H1 (cell line): Measurements from ENCODE around the gene SEC14L5. TPM values are rescaled to one million over a fixed set of nuclear protein-coding genes. Genes with fewer than 3 reads are reported as not detected.

ENCODE experiments used
- CTCF ChIA-PET: fragments of 300-600 bp; sonication (Branson Sonifier 250); formaldehyde crosslinking; loops from one replicate; lab custom pipeline; 2021; ENCODE audit not compliant: partially characterized antibody; lab: Charles Lee
- POLR2A ChIA-PET: fragments of 300-600 bp; sonication (Branson Sonifier 250); formaldehyde crosslinking; loops from one replicate; lab custom pipeline; 2021; ENCODE audit warnings: inconsistent platforms; ENCODE audit not compliant: partially characterized antibody; lab: Charles Lee
- DNase-seq, 2 experiments: peaks; one replicate each; pipeline versions ENCODE4 v3.0.0 to v3.0.0-alpha.2; 2010 to 2022; ENCODE audit warnings: low spot score in 2 of 2, low read depth in 1 of 2, mixed read lengths in 1 of 2
- FAIRE-seq: peaks from 2 replicates; lab custom pipeline; 2011; peaks lifted over from hg19 to GRCh38; lab: Jason Lieb, UNC
- H2AFZ ChIP-seq: 2 replicates; pipeline ENCODE4 v1.8.1; 2012; ENCODE audit warnings: low read length, inconsistent platforms
- H2AK5ac ChIP-seq: 2 replicates; pipeline ENCODE4 v1.6.1; 2013; ENCODE audit warnings: low read depth, low read length
- H2BK120ac ChIP-seq: replicated peaks from 2 replicates; pipeline ENCODE3; 2013; ENCODE audit warnings: low read depth, low read length, inconsistent platforms
- H2BK12ac ChIP-seq: 2 replicates; pipeline ENCODE4 v1.6.1; 2013; ENCODE audit warnings: low read depth, low read length
- H2BK15ac ChIP-seq: 2 replicates; pipeline ENCODE4 v1.6.1; 2013; ENCODE audit warnings: low read length
- H2BK20ac ChIP-seq: 2 replicates; pipeline ENCODE4 v1.6.1; 2013; ENCODE audit warnings: low read length
- H2BK5ac ChIP-seq: 2 replicates; pipeline ENCODE4 v1.6.1; 2013; ENCODE audit warnings: low read depth, low read length
- H3K14ac ChIP-seq: 2 replicates; pipeline ENCODE4 v1.6.1; 2013; ENCODE audit warnings: inconsistent platforms; ENCODE audit not compliant: insufficient read length
- H3K18ac ChIP-seq: 2 replicates; pipeline ENCODE4 v1.6.1; 2013; ENCODE audit warnings: low read length; ENCODE audit errors: extremely low read depth
- H3K23ac ChIP-seq: 2 replicates; pipeline ENCODE4 v1.6.1; 2013; ENCODE audit warnings: inconsistent platforms; ENCODE audit not compliant: insufficient read length
- H3K23me2 ChIP-seq: 2 replicates; pipeline ENCODE4 v1.6.1; 2013; ENCODE audit warnings: low read depth, low read length
- H3K27ac ChIP-seq: 2 replicates; pipeline ENCODE4 v1.6.1; 2011; ENCODE audit warnings: low read depth, low read length, inconsistent platforms
- H3K27me3 ChIP-seq, 4 experiments: replicated peaks in 1 of 4; 1 replicate in 1 of 4; 2 replicates in 3 of 4; pipeline versions ENCODE4 v1.6.1 to v1.8.1; 2011 to 2013; ENCODE audit warnings: low read length in 3 of 4, mild to moderate bottlenecking in 3 of 4, inconsistent platforms in 2 of 4, mixed read lengths in 2 of 4, moderate library complexity in 1 of 4; ENCODE audit not compliant: control insufficient read depth in 3 of 4, insufficient read depth in 3 of 4; ENCODE audit errors: extremely low read depth in 1 of 4
- H3K36me3 ChIP-seq, 4 experiments: 2 replicates each; pipeline versions ENCODE4 v1.6.1 to v1.8.1; 2011 to 2013; ENCODE audit warnings: mild to moderate bottlenecking in 4 of 4, low read length in 3 of 4, moderate library complexity in 2 of 4, control low read depth in 1 of 4, inconsistent platforms in 1 of 4; ENCODE audit not compliant: insufficient read depth in 4 of 4, control insufficient read depth in 2 of 4
- H3K4ac ChIP-seq: replicated peaks from 2 replicates; pipeline ENCODE3; 2013; ENCODE audit warnings: low read length, low read depth, mixed read lengths, inconsistent platforms; ENCODE audit not compliant: insufficient read length
- H3K4me1 ChIP-seq, 4 experiments: replicated peaks in 1 of 4; 1 replicate in 1 of 4; 2 replicates in 3 of 4; pipeline versions ENCODE4 v1.6.1 to v1.8.1; 2011 to 2013; ENCODE audit warnings: low read length in 3 of 4, inconsistent platforms in 2 of 4, mixed read lengths in 1 of 4; ENCODE audit not compliant: insufficient read depth in 4 of 4, control insufficient read depth in 3 of 4
- H3K4me2 ChIP-seq, 2 experiments: 2 replicates each; pipeline versions ENCODE4 v1.6.1 to v1.8.1; 2011 to 2013; ENCODE audit warnings: low read depth in 2 of 2, low read length in 2 of 2, control low read depth in 1 of 2, inconsistent platforms in 1 of 2, mild to moderate bottlenecking in 1 of 2; ENCODE audit not compliant: insufficient read depth in 1 of 2
- H3K4me3 ChIP-seq, 4 experiments: fragments of 200-600, 300-600 bp in 1 of 4; sonication (generic), shearing (Covaris generic), sonication (Bioruptor Twin) in 1 of 4; 2 replicates each; pipeline versions ENCODE4 v1.5.1 to v1.8.1; 2011 to 2016; ENCODE audit warnings: low read length in 4 of 4, low read depth in 3 of 4, control low read depth in 2 of 4, inconsistent platforms in 2 of 4, mild to moderate bottlenecking in 2 of 4, mixed read lengths in 1 of 4, moderate library complexity in 1 of 4; ENCODE audit not compliant: insufficient read depth in 2 of 4; ENCODE audit errors: extremely low read depth in 1 of 4
- H3K56ac ChIP-seq: replicated peaks from 2 replicates; pipeline ENCODE3; 2013; ENCODE audit warnings: low read depth, mild to moderate bottlenecking, mixed read lengths, low read length, inconsistent platforms; ENCODE audit not compliant: insufficient read length
- H3K79me1 ChIP-seq: 2 replicates; pipeline ENCODE4 v1.6.1; 2013; ENCODE audit warnings: low read depth, low read length, control low read depth
- H3K79me2 ChIP-seq, 2 experiments: 2 replicates each; pipeline versions ENCODE4 v1.6.1 to v1.8.1; 2012 to 2013; ENCODE audit warnings: low read length in 2 of 2, mild to moderate bottlenecking in 2 of 2, inconsistent platforms in 1 of 2; ENCODE audit not compliant: insufficient read depth in 2 of 2, control insufficient read depth in 1 of 2
- H3K9ac ChIP-seq, 4 experiments: replicated peaks in 1 of 4; 1 replicate in 1 of 4; 2 replicates in 3 of 4; pipeline versions ENCODE4 v1.6.1 to v1.8.1; 2011 to 2013; ENCODE audit warnings: low read depth in 3 of 4, low read length in 3 of 4, control low read depth in 2 of 4, mild to moderate bottlenecking in 2 of 4, moderate library complexity in 2 of 4, inconsistent platforms in 1 of 4; ENCODE audit errors: extremely low read depth in 1 of 4
- H3K9me3 ChIP-seq, 2 experiments: 2 replicates each; pipeline versions ENCODE4 v1.6.1 to v1.8.1; 2012 to 2013; ENCODE audit warnings: mild to moderate bottlenecking in 2 of 2, moderate library complexity in 2 of 2, control low read depth in 1 of 2, inconsistent platforms in 1 of 2, low read depth in 1 of 2, low read length in 1 of 2, mixed read lengths in 1 of 2; ENCODE audit not compliant: insufficient read depth in 2 of 2
- H4K20me1 ChIP-seq, 2 experiments: replicated peaks in 1 of 2; 2 replicates each; pipeline versions ENCODE3 to v1.8.1; 2011 to 2013; ENCODE audit warnings: inconsistent platforms in 2 of 2, low read length in 2 of 2, mild to moderate bottlenecking in 1 of 2; ENCODE audit not compliant: insufficient read depth in 2 of 2, control insufficient read depth in 1 of 2
- H4K5ac ChIP-seq: 2 replicates; pipeline ENCODE4 v1.6.1; 2013; ENCODE audit warnings: low read length, low read depth, mixed read lengths, inconsistent platforms; ENCODE audit not compliant: insufficient read length
- H4K8ac ChIP-seq: 2 replicates; pipeline ENCODE4 v1.8.0; 2013; ENCODE audit warnings: mild to moderate bottlenecking, moderate library complexity, low read length, inconsistent platforms; ENCODE audit not compliant: insufficient read depth; ENCODE audit errors: extremely low read depth
- H4K91ac ChIP-seq: replicated peaks from 2 replicates; pipeline ENCODE3; 2013; ENCODE audit warnings: low read length, mixed read lengths, inconsistent platforms; ENCODE audit not compliant: insufficient read length
- ATF3 ChIP-seq: IDR thresholded peaks from 2 replicates; pipeline ENCODE4 v1.6.1; 2011; ENCODE audit warnings: low read depth, mild to moderate bottlenecking, low read length; ENCODE audit not compliant: insufficient read depth
- CHD1 ChIP-seq: IDR thresholded peaks from 2 replicates; pipeline ENCODE4 v1.6.1; 2012; ENCODE audit warnings: low read depth, low read length, improper control_type of control experiment
- WGBS, 2 experiments: shearing (Covaris generic) in 1 of 2; methylation state at CpG; one replicate each; pipeline versions ENCODE4 v1.1.6 to v1.1.7; 2013 to 2015; ENCODE audit warnings: low lambda C conversion rate in 2 of 2, mixed read lengths in 2 of 2, inconsistent platforms in 1 of 2, low coverage in 1 of 2, missing lambda C conversion rate in 1 of 2; ENCODE audit not compliant: insufficient replicate concordance in 2 of 2, insufficient coverage in 1 of 2, insufficient read length in 1 of 2; ENCODE audit errors: extremely low coverage in 1 of 2, missing lambda C conversion rate in 1 of 2; 5-methylcytosine and 5-hydroxymethylcytosine counted together
- polyA plus RNA-seq, 7 experiments: library from polyadenylated mRNA; depleted of rRNA in 3 of 7; stranded (reverse) in 5 of 7; unstranded in 2 of 7; fragments of >200 nt in 5 of 7; fragments of 200-250 nt in 2 of 7; gene quantifications; 1 replicate in 5 of 7; 2 replicates in 1 of 7; 4 replicates in 1 of 7; pipeline versions ENCODE4 v1.2.1 to v1.2.3, GENCODE V29; 2011 to 2013; ENCODE audit warnings: missing spikeins in 2 of 7, mixed read lengths in 2 of 7
- total RNA-seq: library from RNA; stranded (reverse); fragmentation: NEBNext Ultra II Directional; extraction: Animal tissue kit (Norgen Biotek cat#: 25700); gene quantifications from 2 replicates; pipeline ENCODE4 v1.2.1, GENCODE V29; 2021

Gene SEC14L5
- total and polyA plus RNA-seq, 2 of the 8 experiments (the other 6 are each of a cell fraction or from before 2014, with no cell fraction given), result 1.9 to 3.0 TPM

GRCh38 chr16:5004311-5004710 is 46.2 kb downstream of the SEC14L5 start:
- H3K56ac ChIP-seq, result no peak overlapping the region
- H3K79me1 ChIP-seq, result no peaks in the 10 kb centered on the region; the same call in 1 of the 2 replicates
- no peaks in the 10 kb centered on the region for H3K23me2 ChIP-seq
- FAIRE-seq (no peak), DNase-seq (no peak)
- no peak overlapping the region for H3K14ac ChIP-seq
- H3K9me3 ChIP-seq, result no peaks in the 10 kb centered on the region
- H3K18ac ChIP-seq, result no peak overlapping the region
- H3K4ac ChIP-seq, result no peak overlapping the region
- no peak overlapping the region for H2BK5ac ChIP-seq
- H3K36me3 ChIP-seq, result no peaks in the 10 kb centered on the region
- H4K8ac ChIP-seq, result no peak overlapping the region
- no peaks in the 10 kb centered on the region for H3K27me3 ChIP-seq
- no peak overlapping the region for H3K4me2 ChIP-seq
- POLR2A ChIA-PET, result interaction anchor here (1.1 to 1.6 kb wide), 2 partner anchors 13 to 22 kb away, joined by 3 read pairs; no protein-coding TSS in a partner anchor
- H4K5ac ChIP-seq, result no peak overlapping the region
- TF ChIP-seq ATF3, result no peak
- no peak for TF ChIP-seq CHD1
- CTCF ChIA-PET, result interaction anchor here (1.8 to 3.4 kb wide), 2 partner anchors 20 to 38 kb away, joined by 4 to 10 read pairs; no protein-coding TSS in a partner anchor
- no peak overlapping the region for H3K27ac ChIP-seq
- no peaks in the 10 kb centered on the region for H4K20me1 ChIP-seq
- no peak overlapping the region for H2AFZ ChIP-seq
- H3K4me3 ChIP-seq, result no peak overlapping the region
- H3K23ac ChIP-seq, result no peak overlapping the region
- H2BK120ac ChIP-seq, result no peak overlapping the region
- H3K9ac ChIP-seq, result no peak overlapping the region
- no peak overlapping the region for H2AK5ac ChIP-seq
- H2BK20ac ChIP-seq, result no peak overlapping the region
- no peaks in the 10 kb centered on the region for H3K4me1 ChIP-seq
- H4K91ac ChIP-seq, result no peak overlapping the region
- H2BK12ac ChIP-seq, result no peak overlapping the region
- H2BK15ac ChIP-seq, result no peak overlapping the region
- WGBS, 2 experiments, result 93% methylated on average over 5 of the region's 5 CpGs; no CpG with 5 or more reads in 1 of the 2 experiments
- H3K79me2 ChIP-seq, result no peaks in the 10 kb centered on the region
